Activated CD4-positive, alpha-beta T cell treated with anti-CD3 and anti-CD28 coated beads, Interleukin-2, amount 50 U/mL, for 48 hours (primary cell): ENCODE data around the gene FHOD3.

Source experiments
- DNase-seq, 2 experiments: peaks; one replicate each; pipeline ENCODE4 v3.0.0-alpha.2; 2020

Gene FHOD3

DNA sequence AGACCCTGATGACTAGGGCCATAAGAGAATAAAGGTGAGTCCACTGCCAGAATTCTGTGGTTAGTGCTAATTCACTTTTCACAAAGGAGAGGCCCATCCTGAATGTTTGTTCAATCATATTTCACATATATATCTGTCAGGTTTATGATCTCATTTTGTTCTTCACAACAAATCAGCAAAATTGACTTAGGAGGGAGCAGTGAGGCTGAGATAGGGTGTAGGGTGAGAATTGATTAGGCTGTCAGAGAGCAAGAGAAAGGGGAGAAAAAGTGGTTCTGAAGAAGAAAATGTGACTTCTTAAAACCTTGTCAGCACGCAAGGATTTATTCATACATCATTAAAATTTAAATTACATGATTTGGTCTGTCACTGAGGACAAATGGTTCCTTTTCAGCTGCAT is 117.7 kb downstream of the FHOD3 start:
- no peak for DNase-seq

GRCh38 chr18:36415625-36416024 is 118.1 kb downstream of the FHOD3 start:
- no peak for DNase-seq

DNA sequence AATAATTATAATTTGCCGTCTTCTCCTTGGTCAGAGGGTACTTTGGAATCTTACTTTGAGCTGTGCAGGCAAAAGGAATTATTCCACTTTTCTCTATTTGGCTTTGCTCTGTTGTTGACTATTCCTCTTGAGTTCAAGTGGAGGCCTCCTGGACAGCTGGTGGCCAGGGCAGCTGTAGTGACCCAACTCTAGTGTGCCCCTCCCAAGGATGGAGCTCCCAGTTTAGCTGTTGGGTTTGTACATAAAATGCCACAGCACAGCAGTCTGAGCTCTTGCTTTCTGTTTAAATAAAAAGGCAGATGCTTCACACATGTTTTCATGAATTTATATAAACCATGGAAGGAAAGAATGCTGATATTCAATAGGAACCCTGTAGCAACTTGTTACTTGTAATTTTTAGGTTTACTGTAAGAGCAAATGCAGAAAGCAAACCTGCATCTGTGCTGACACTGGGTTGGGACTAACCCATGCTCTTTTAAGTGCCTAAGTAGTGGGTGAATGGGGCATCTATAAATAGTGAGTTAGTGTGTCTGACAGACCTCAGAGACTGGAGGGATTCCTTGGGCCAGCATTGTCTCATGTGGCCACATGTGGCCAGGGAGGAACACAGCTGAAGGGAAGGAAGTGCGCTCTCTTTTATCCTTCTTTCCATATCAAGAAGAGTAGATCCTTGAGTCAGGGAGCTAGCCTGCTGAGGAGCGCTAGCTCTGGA is 121.8 kb downstream of the FHOD3 start:
- no peak for DNase-seq

DNA sequence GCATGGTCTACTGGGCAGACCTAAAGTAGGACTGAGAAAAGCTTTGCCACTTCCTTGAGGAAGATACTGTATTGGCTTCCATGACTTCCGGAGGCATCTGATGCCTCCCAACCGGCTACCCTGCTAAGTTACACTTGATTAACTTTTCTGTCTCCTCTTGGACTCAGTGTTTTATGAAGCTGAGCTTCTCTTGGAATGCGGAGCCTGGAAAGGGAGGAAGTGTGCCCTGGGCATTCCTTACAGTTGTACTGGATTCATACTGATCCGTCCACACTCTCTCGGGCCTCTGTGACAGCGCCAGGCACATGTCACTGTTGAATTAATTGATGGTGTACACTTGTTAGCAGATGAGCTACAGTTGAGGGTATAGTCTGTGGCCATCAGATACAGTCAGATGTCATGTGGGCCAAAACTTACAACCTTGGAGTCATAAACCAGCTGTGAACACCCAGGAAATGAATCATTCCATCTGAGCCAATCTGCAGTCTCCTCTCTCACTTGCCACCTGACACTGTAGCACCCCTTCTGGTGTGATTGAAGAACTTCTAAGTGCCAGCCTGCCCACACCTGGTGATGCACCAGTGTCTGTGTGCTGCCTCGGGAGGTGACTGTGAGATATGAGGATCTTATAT is 122.5 kb downstream of the FHOD3 start:
- DNase-seq: no peak

GRCh38 chr18:36420826-36421225 is 123.3 kb downstream of the FHOD3 start:
- DNase-seq: no peak

DNA sequence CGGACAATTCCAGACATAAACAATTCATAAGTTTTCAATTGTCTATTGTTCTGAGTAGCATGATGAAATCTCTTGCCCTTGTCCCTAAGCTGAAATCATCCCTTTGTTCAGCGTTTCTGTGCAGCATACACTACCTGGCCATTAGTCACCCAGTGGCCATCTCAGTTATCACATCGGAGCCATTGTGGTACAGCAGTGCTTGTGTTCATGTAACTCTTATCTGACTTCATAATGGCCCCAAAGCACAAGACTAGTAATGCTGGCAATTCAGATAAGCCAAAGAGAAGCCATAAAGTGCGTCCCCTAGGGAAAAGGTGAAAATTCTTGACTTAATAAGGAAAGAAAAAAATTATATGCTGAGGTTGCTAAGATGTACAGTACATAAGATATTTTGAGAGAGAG is 127.2 kb downstream of the FHOD3 start:
- DNase-seq: no peak

- no peak for DNase-seq
Observed at GRCh38 chr18:36427369-36427768, 129.9 kb downstream of the FHOD3 start.

DNA sequence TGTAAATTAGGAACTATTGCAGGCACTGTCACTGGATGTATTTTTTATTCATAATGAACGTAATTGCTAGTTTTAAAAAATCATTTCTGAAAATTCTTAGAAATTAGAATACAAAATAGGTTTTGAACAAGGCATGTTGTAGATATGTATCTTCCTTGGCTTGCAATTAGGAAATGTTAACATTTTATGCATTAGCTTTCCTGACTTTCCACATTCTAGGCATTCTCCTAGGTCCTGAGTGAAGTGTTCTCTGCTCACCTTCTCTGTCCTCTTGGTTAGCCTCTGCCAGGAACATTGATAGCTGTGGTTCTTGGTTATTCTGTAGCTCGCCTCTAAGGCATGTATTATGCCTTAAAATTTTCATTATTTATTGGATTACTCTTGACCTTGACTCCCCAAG is 130.3 kb downstream of the FHOD3 start:
- no peak for DNase-seq

DNA sequence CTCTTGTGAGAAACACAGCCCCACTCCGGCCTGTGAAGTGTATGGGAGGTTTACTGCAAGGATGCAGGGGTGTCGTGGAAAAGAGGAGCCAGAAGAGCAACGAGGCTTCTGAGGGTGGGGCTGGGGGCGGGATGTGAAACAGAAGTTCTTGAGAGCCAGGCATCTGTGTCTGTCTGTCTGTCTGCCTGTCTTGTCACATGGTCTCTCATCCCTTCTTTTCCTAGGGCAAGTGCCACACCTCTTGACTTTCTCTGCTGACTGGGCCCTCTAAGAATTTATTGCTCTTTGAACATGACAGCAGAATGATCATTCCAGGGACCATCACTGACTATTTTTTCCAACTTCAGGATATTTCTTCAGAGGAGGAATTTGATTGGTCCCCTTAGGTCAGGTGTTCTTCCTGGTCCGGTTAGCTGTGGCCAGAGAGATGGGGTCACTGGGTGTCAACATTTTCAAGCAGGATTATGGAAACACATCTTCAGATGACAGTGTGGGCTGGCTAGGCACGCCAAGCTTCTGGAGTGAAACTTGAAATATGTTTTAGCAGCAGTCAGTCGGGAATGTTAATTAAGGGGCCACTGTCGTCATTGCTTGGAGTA is 131.0 kb downstream of the FHOD3 start:
- no peak for DNase-seq

DNA sequence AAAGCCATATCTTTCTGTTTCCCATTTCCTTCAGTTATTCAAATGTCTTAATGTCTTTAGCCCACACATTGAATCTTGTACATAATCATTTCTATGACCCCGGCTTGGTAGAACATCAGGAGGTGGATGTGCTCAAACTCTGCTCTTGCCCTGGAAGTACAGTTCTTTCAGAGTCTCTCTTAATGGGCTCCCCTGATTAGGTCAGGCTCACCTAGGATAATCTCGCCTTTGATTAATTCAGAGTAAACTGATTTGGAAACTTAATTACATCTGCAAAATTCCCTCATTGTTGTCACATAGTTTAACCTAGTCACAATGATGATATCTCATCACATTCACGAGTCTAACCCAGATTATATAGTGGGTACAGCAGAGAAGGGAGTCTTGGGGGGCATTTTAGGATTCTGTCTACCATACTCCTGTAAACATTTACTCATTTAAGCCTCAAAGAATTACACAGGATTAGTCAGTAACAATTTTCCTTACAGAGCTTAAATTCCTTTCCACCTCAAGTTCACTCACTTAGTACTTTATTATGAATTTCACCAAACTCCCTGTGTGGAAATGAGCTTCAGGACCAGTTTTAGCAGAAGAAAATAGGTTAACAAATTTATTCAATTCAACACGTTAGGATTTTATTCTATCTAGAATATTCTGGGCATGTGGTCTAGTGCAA is 135.5 kb downstream of the FHOD3 start:
- DNase-seq: no peak

- DNase-seq: no peak
Observed at GRCh38 chr18:36436387-36436786, 138.9 kb downstream of the FHOD3 start.

DNA sequence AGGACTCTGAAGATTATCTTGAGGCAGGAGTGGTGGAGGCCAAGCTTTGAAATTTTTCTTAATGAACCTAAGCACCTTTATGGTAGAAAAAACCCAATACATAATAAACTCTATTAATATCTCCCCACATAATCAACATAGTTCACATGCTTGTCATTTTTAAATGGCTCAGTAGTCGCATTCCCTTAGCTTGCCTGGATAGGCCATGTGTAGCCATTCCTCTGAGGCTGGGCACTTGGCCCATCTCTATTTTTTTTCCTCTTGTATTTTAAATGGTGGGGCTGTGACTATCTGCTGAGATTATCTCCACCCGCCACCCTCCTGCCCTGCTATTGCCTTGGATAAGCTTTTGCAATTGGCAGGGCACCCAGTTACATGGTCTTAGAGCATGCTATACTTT is 143.1 kb downstream of the FHOD3 start:
- DNase-seq: no peak

DNA sequence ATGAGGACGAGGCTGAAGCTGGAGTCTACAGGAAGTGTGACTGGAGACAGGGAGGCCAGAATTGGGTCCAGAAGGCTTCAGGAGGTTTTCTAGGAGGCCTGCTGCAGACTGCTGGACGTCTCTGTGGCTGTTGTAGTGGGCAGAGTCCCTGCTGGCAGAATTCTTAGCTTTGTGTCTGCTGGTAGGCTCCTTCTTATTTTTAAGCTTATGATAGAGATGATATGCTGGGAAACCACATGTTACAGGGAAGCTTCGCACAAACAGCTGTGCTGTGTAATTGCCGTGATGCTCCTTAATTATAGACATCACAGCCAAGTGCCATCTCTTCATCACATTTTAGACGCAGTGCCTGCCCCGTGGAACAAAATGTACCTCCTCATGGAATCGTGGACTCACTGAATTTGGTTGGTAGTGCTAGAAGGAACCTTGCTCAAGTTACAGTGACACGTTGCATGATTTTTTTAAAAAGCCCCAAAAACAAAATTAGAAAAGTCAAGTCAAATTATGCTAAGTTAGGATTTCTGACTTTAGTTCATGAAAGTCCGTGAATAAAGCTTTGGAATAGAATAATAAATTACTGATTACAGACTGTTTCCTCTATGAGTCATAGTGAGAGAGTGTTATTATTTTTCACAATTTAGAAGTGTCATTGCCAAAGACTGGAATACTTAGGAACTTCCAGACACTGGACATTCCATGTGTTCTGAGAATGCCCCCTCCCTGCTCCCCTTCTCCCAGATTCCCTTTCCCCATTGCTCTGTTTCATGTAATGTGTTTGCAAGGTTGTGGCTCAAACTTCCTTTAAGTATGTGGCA is 144.1 kb downstream of the FHOD3 start:
- DNase-seq: no peak

DNA sequence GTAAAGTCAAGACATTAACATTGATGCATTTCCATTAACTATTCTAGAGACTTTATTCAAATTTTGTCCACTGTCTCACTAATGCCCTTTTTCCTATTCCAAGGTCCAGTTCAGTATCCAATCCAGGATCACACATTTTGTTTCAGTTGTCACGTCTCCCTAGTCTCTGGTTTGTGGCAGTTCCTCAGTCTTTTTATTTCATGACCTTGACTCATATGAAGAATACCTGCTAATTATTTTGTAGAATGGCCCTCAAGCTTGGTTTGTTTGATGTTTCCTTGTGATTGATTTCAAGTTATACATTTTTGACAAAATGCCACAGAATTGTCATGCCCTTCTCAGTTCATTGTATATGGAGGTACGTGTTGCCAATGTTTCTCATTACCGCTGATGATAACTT is 145.2 kb downstream of the FHOD3 start:
- no peak for DNase-seq

DNA sequence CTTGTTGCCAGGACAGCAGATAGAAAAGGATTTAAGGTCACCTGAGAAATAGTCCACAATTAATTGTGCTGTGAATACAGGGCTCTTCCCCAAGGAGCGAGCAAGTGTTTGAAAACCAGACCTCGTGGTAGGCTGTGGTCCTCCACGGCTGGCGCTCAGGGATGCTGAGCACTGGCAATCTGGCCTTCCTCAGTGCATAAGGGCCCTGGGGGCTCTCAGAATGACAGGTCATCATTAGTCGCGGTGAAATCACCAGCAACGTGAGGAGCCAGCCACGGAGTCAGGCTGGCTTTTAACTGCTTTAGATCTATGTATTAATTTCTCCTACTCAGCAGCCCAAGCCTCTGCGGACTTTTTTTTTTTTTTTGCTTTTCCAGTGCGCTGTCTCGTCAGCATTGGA is 148.5 kb downstream of the FHOD3 start:
- no peak for DNase-seq

DNA sequence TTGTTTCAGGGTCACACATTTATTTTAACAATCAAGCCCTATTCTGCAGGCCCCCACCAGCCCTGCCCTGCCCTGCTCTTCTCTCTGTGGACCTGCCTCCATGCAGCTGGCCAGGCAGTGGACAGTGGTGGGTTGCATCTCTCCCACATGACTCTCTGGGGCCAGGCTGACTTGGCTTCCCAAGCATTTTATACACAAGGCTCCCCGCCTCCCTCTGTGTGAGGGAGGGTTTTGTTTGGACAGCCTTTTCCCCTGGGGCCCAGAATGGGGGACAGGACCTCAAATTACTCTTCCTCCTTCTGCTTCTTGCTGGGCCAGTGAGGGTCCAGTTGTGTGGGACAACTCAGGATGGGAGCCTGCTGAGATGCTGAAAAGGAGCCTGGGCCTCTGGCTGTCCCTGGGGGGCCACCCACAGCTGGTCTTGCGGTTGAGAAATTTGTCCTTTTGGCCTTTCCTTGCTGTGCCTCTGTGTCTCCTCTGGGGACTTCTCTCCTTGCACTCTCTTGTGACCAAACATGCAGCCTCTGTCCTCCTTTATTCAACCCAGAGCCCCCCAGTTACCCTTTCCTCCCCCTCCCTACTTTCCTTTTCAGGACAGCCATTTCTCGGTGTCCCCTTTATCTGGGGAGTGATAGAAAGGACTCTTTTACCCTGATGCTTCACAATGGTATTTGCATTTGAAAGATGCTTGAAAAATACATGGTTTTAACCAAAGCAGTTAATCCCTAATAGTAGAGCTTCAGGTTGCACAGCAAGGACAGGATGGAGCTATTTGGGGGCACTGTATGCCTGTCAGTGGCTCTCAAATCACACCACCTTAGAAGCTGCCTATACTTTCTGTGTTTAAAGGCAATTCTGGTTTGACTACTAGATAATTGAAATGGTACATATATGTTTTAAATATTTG is 151.1 kb downstream of the FHOD3 start:
- DNase-seq: no peak

GRCh38 chr18:36449451-36449850 is 151.9 kb downstream of the FHOD3 start:
- no peak for DNase-seq

- DNase-seq: no peak
Observed at GRCh38 chr18:36450264-36450663, 152.8 kb downstream of the FHOD3 start.

DNA sequence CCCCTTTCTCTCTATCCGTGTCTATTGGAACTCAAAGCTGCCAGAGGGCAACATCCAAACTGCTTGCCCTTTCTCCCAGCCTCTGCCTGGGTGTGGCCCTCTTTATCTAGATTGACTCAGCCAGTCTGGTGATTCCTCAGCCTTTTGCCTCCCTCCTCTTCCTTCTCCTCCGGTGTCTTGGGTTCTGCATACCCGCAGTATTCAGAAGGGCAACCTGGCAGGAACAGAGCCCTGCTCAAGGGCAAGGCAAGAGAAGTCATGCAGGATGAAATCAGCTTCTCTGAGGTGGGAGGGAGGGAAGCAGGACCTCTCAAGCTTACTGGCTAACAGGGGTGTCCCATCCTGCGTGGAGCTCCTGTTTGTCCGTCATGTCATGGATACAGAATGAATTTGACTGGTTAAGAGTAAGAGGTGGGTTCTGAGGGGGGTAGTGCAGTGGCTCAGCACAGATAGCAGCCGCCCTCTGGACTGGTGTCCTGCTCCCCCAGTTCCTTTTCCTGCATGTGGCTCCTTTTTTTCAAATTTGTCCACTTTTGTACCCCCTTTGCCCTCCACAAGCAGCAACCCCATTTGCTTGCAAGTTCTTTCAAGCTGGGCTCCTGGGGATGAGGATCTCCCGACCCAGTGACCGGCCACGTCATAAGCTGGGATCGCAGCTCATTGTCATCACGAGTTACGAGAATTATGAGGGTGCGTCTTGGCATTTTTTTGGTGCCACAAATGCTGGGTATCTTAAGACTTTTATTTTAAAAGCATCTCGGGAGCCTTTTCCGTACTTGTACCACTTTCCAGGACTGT is 154.1 kb downstream of the FHOD3 start:
- no peak for DNase-seq

- DNase-seq: no peak
Observed at GRCh38 chr18:36454245-36454644, 156.7 kb downstream of the FHOD3 start.

DNA sequence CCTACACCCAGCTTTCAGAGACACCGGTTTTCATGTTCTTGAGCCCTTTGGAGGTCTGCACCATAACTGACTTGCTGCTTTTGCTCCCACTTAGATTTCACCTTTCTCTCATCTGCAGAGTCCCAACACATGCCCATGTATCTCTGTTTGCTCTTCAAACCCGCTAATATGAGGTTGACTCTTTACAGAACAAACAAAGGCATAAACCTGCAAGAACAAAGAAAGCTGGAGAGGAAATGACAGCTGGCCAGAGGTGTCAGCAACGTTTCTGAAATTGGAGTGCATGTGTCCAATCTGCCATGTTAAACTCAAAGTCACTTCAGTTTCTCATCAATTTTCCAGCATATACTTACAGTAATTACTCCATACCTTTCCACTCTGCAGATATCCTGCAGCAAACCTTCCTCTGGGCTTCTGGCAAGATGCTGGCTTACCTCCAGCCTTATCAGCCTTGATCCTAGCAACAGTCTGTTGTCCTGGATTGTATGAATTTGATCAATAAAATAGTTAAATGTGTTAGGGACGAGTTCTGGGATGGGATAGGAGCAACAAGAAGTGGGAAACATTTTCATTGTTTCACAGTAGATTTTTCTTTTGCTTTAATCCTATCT is 157.4 kb downstream of the FHOD3 start:
- no peak for DNase-seq
